ENCODE results near the gene C1QTNF8.

The C1QTNF8 gene

DNA sequence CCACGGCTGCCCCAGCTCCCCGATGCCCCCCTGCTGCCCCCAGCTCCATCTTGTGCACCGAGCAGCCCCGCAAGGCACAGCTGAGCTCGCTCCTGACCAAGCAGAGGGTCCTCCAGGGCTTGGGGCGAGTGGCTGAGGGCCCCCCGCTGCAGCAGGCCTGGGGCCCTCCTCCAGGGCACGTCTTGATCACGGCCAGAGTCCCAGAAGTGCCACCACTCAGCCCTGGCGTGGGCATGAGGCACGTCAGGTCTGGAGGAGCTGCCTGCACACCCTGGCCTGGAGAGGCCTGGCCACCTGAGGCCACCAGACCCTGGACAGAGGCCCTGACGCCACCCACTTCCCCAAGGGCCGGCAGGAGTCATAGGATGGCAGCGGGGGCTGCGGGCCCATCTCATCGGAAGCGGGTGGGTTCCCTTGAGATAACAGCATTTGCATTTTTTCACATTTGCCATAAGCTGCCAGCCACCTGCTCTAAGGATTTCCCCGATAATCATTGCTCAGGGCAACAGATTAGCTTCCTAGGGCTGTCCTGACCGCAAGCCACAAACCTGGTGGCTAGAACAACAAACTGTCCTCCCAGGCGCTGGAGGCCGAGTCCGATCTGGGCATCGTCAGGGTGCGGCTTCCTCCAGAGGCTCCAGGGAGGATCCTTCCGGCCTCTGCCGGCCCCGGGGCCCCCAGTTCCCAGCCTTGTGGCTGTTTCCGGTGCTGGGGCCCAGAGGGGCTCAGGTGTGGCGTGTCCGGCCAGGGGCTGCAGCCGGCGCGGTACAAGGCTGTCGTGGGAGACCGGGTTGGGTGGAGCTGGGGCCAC lies 23.9 kb upstream of the C1QTNF8 start:
- in situ Hi-C loops (cut with HindIII; ENCODE audit: low sequenced_read_pairs): no loop called here
- TF ChIP-seq, protein P1, sequence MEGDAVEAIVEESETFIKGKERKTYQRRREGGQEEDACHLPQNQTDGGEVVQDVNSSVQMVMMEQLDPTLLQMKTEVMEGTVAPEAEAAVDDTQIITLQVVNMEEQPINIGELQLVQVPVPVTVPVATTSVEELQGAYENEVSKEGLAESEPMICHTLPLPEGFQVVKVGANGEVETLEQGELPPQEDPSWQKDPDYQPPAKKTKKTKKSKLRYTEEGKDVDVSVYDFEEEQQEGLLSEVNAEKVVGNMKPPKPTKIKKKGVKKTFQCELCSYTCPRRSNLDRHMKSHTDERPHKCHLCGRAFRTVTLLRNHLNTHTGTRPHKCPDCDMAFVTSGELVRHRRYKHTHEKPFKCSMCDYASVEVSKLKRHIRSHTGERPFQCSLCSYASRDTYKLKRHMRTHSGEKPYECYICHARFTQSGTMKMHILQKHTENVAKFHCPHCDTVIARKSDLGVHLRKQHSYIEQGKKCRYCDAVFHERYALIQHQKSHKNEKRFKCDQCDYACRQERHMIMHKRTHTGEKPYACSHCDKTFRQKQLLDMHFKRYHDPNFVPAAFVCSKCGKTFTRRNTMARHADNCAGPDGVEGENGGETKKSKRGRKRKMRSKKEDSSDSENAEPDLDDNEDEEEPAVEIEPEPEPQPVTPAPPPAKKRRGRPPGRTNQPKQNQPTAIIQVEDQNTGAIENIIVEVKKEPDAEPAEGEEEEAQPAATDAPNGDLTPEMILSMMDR (IDR thresholded peaks at IDR 0.05; ENCODE audit: low read depth, low read length): no peak
- H3K4me3 ChIP-seq (ENCODE audit: low read depth, low read length): no peak overlapping the region
- DNase-seq (ENCODE audit: low read depth, low spot score): no peak

DNA sequence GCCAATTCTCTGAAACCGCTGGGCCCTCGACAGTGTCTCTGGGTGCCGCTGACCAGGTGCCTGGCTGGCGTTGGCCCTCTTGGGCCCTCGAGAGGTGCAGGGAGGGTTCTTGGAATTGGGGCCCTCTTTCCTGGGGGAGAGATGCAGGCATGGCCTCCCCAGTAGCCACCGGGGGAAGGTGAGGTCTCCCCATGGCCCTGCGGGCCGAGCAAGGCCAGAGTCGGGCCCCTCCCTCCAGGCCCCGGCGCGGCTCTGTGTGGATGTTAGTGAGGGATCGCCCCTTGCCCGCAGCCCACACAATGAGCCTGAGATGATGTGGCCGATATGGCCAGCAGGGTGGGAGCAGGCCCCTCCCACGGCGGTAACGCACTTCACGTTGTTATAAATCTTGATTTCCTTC lies 23.1 kb upstream of the C1QTNF8 start:
- no peak overlapping the region for H3K4me3 ChIP-seq (ENCODE audit: low read depth, low read length)
- no peak for DNase-seq (ENCODE audit: low read depth, low spot score)
- TF ChIP-seq, protein P1 (IDR thresholded peaks at IDR 0.05; ENCODE audit: low read depth, low read length): no peak
- in situ Hi-C loops (cut with HindIII; ENCODE audit: low sequenced_read_pairs): no loop called here

DNA sequence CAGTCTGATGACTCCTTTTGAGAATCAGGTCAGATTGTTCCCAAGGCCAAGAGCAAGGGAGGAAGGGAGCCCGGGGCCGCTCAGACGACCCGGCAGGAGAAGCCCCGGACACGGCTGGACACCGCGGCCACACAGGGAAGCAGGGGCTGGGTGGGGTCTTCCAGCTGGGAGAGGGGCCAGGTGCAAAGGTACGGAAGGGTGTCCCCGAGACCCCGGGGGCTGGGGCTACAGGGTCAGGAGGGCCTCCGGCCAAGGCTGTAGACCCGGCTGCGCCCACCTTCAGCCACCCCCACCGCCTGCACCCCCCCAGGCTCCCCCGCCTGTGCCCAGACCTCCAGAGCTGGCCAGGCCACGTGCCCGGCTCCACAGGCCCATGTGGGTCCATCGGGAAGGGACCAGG lies 21.9 kb upstream of the C1QTNF8 start:
- no peak for DNase-seq (ENCODE audit: low read depth, low spot score)
- in situ Hi-C loops (cut with HindIII; ENCODE audit: low sequenced_read_pairs): no loop called here
- no peak overlapping the region for H3K4me3 ChIP-seq (ENCODE audit: low read depth, low read length)
- TF ChIP-seq, protein P1 (IDR thresholded peaks at IDR 0.05; ENCODE audit: low read depth, low read length): no peak

DNA sequence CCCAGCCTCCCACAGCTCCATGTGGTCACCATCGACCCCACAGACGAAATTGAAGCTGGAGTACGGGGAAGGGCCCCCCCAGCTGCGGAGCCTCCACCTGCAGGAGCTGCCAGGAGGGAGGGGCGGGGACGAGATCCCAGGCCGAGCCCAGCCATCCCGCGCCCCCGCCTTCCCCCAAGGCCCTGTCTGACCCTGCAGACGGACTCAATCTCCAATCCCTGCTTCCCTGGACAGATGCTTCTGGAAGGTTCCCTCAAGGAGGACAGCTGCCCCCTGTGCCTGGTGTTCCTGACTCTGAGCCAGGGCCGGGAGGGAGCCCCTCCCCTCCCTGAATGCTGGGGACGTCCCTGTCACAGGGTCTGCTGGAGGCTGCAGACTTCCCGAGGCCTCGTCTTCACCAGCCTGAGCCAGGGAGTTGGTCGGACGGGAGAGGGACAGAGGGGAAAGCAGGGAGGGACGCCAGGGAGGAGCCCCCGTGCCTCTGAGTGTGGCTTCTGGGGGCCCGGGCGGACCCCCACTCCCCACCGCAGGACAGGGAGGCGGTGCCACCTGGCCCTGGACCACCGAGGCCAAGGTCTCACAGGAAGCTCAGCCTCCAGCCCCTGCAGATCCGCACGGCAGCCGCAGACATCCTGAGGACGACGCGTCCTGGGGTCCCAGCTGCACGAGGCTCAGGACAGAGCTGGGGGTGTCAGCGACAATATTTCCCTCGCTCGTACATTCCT lies 21.3 kb upstream of the C1QTNF8 start:
- DNase-seq (ENCODE audit: low read depth, low spot score): no peak
- H3K4me3 ChIP-seq (ENCODE audit: low read depth, low read length): no peak overlapping the region
- in situ Hi-C loops (cut with HindIII; ENCODE audit: low sequenced_read_pairs): no loop called here
- TF ChIP-seq, protein P1 (IDR thresholded peaks at IDR 0.05; ENCODE audit: low read depth, low read length): no peak

DNA sequence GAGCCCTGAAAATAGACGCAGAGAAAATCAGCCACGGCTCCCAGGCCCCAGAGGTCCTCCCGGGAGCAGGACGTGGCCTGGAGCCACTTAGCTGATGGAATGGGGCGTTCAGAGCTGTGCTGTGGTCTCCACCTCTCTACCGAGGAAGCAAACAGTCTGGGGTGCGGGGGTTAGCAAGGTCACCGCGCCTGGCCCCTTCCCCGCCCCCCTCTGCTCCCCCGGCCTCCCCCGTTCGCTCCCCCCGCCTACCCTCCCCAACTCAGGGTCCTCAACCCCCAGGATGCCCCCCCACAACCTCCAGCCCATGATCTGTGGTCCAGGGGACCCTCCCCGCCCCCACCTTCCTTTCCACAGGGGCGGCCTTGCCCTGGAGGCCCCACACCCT lies 20.6 kb upstream of the C1QTNF8 start:
- TF ChIP-seq, protein P1 (IDR thresholded peaks at IDR 0.05; ENCODE audit: low read depth, low read length): no peak
- in situ Hi-C loops (cut with HindIII; ENCODE audit: low sequenced_read_pairs): no loop called here
- no peak overlapping the region for H3K4me3 ChIP-seq (ENCODE audit: low read depth, low read length)
- DNase-seq (ENCODE audit: low read depth, low spot score): no peak

DNA sequence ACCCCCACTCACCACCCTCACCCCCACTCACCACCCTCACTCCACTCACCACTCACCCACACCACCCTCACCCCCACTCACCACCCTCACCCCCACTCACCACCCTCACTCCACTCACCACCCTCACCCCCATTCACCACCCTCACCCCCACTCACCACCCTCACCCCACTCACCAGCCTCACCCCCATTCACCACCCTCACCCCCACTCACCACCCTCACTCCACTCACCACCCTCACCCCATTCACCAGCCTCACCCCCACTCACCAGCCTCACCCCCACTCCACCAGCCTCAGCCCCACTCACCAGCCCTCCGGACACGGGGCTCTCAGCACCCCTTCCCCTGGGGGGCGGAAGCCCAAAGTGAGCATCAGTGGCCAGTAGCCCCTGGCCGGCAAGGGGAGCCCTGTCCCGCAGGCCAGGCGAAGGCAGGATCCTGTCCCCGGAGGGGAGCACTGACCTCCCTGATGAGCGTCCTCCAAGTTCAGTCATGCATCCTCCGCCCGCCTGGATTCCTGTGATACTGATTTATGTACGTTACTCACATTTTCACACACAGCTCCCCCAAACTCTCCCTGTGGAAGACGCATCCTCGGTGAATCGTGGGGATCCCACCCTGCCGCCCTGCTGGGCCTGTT lies 18.0 kb upstream of the C1QTNF8 start:
- in situ Hi-C loops (cut with HindIII; ENCODE audit: low sequenced_read_pairs): no loop called here
- TF ChIP-seq, protein P1 (IDR thresholded peaks at IDR 0.05; ENCODE audit: low read depth, low read length): no peak
- DNase-seq (ENCODE audit: low read depth, low spot score): no peak
- no peak overlapping the region for H3K4me3 ChIP-seq (ENCODE audit: low read depth, low read length)

Measured in astrocyte of the spinal cord (primary cell).